Testis (tissue), 5 donors: ENCODE results near the gene DISP2. TPM values are rescaled to one million over a fixed set of nuclear protein-coding genes. Genes with fewer than 3 reads are reported as not detected.

ENCODE experiments used
- DNase-seq: peaks from one replicate; pipeline ENCODE4 v3.0.0-alpha.2; 2019
- H3K27ac ChIP-seq, 2 donors: fragments of 200-600 bp; sonication (generic); one replicate each; pipeline ENCODE4 v1.5.1; 2019
- H3K27me3 ChIP-seq: fragments of 200-600 bp; sonication (generic); one replicate; pipeline ENCODE4 v1.5.1; 2019
- H3K36me3 ChIP-seq: fragments of 200-600 bp; sonication (generic); one replicate; pipeline ENCODE4 v1.5.1; 2017; ENCODE audit warnings: low read depth; ENCODE audit errors: missing control alignments
- H3K4me1 ChIP-seq: fragments of 200-600 bp; sonication (generic); one replicate; pipeline ENCODE4 v1.5.1; 2019
- H3K4me3 ChIP-seq, 2 donors: fragments of 200-600 bp; sonication (generic); one replicate each; pipeline ENCODE4 v1.5.1; 2017 to 2019
- H3K9me3 ChIP-seq: fragments of 200-600 bp; sonication (generic); one replicate; pipeline ENCODE4 v1.5.1; 2017
- POLR2A ChIP-seq: fragments of 450-650 bp; IDR thresholded peaks from one replicate; pipeline ENCODE4 v1.6.1; 2017; ENCODE audit warnings: antibody characterized with exemption, mild to moderate bottlenecking, moderate library complexity
- WGBS, 2 donors: methylation state at CpG; one replicate each; pipeline ENCODE4 v1.1.5; 2018; 5-methylcytosine and 5-hydroxymethylcytosine counted together
- intact Hi-C: fragments of 100-400 bp; cut with DNase I; formaldehyde crosslinking; loops from one replicate; pipeline ENCODE4 v1.15.1; 2023; ENCODE audit warnings: low total_unique reads
- long read RNA-seq, 2 donors: transcript quantifications; one replicate each; lab custom pipeline, GENCODE V29; 2026
- polyA plus RNA-seq: library from polyadenylated mRNA; stranded (reverse); fragments of 350-450 nt; fragmentation: Illumina TruSeq; extraction: RNeasy Lipid Tissue Mini Kit (QIAGEN cat#74804); gene quantifications from one replicate; pipeline ENCODE4 v1.2.3, GENCODE V29; 2014; ENCODE audit warnings: low read depth, low replicate concordance; ENCODE audit not compliant: insufficient read depth
- total RNA-seq, 2 donors: library from RNA; depleted of rRNA; stranded (reverse); fragments of >200 nt; gene quantifications; one replicate each; pipeline ENCODE4 v1.2.3, GENCODE V29; 2016
- TF ChIP-seq, protein P1 (sequence below), 3 experiments: fragments of 450-650 bp in 2 of 3; fragments of 200-600 bp in 1 of 3; sonication (generic) in 1 of 3; IDR thresholded peaks; one replicate each; pipeline ENCODE4 v1.5.1; 2016 to 2019; ENCODE audit warnings: antibody characterized with exemption in 3 of 3, mild to moderate bottlenecking in 2 of 3, moderate library complexity in 1 of 3

Gene DISP2, protein sequence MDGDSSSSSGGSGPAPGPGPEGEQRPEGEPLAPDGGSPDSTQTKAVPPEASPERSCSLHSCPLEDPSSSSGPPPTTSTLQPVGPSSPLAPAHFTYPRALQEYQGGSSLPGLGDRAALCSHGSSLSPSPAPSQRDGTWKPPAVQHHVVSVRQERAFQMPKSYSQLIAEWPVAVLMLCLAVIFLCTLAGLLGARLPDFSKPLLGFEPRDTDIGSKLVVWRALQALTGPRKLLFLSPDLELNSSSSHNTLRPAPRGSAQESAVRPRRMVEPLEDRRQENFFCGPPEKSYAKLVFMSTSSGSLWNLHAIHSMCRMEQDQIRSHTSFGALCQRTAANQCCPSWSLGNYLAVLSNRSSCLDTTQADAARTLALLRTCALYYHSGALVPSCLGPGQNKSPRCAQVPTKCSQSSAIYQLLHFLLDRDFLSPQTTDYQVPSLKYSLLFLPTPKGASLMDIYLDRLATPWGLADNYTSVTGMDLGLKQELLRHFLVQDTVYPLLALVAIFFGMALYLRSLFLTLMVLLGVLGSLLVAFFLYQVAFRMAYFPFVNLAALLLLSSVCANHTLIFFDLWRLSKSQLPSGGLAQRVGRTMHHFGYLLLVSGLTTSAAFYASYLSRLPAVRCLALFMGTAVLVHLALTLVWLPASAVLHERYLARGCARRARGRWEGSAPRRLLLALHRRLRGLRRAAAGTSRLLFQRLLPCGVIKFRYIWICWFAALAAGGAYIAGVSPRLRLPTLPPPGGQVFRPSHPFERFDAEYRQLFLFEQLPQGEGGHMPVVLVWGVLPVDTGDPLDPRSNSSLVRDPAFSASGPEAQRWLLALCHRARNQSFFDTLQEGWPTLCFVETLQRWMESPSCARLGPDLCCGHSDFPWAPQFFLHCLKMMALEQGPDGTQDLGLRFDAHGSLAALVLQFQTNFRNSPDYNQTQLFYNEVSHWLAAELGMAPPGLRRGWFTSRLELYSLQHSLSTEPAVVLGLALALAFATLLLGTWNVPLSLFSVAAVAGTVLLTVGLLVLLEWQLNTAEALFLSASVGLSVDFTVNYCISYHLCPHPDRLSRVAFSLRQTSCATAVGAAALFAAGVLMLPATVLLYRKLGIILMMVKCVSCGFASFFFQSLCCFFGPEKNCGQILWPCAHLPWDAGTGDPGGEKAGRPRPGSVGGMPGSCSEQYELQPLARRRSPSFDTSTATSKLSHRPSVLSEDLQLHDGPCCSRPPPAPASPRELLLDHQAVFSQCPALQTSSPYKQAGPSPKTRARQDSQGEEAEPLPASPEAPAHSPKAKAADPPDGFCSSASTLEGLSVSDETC (N-terminal part only)
- total RNA-seq: 1 to 10 TPM; 4.4 to 7.6 TPM
- polyA plus RNA-seq: 3.0 TPM
- long read RNA-seq, donor 1, full-length matches to known transcripts: 1 of 1 reads
- long read RNA-seq, donor 1, partial matches to known transcripts: 0 of 1 reads
- long read RNA-seq, donor 1, other reads (novel, unspliced or antisense): 0 of 1 reads
- long read RNA-seq, donor 2, full-length matches to known transcripts: 1 of 1 reads
- long read RNA-seq, donor 2, partial matches to known transcripts: 0 of 1 reads
- long read RNA-seq, donor 2, other reads (novel, unspliced or antisense): 0 of 1 reads

DNA sequence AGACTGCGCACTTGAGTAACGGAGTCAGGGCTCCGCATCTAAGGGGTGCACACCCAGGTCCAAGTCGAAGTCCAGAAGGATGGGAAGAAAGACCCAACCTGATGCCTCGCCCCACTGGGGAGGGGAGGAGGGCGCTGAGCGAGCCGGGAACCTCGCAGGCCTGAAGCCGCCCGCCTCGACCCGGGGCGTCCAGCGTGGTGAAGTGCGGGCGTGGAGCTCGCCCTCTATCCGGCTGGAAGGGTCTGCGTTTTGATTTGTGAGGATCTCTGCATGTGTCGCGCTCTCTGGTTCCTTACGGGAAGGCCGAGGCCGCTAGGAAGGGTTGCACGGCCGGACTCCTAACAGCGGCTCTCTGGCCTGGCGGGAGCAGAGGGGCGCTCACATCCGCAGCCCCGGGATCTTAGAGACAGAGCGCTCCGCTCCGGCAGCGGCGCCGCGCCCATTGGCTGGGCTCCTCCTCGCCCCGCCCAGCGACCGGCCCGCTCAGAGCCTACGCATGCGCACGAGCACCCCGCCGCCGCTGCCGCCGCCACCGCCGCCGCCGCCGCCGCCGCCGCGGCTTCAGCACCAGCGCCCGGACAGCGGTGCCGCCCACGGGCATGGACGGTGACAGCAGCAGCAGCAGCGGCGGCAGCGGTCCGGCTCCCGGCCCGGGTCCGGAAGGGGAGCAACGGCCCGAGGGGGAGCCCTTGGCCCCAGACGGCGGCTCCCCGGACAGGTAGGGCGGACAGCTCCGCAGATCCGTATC is at the start of gene DISP2:
TSS of gene DISP2 (plus strand) at position 497 of the 748 bp plus-strand sequence. CDS start at position 600, 103 bp downstream.
- Histone ChIP-seq H3K27ac (no peak within 1 kb of the TSS), H3K36me3 (no peaks in the 10 kb centered on the region), H3K4me1 (peaks cover 16% of the 10 kb centered on the region), H3K9me3 (no peaks in the 10 kb centered on the region), H3K27me3 (no peaks in the 10 kb centered on the region), H3K4me3 (peak within 1 kb of the TSS; percentile 57 to 65)
- 4 to 13% methylated on average over 10 to 47 of the region's 82 CpGs for WGBS, 2 donors
- peak; percentile 87 for DNase-seq
- TF ChIP-seq, protein P1, sequence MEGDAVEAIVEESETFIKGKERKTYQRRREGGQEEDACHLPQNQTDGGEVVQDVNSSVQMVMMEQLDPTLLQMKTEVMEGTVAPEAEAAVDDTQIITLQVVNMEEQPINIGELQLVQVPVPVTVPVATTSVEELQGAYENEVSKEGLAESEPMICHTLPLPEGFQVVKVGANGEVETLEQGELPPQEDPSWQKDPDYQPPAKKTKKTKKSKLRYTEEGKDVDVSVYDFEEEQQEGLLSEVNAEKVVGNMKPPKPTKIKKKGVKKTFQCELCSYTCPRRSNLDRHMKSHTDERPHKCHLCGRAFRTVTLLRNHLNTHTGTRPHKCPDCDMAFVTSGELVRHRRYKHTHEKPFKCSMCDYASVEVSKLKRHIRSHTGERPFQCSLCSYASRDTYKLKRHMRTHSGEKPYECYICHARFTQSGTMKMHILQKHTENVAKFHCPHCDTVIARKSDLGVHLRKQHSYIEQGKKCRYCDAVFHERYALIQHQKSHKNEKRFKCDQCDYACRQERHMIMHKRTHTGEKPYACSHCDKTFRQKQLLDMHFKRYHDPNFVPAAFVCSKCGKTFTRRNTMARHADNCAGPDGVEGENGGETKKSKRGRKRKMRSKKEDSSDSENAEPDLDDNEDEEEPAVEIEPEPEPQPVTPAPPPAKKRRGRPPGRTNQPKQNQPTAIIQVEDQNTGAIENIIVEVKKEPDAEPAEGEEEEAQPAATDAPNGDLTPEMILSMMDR (IDR thresholded peaks at IDR 0.05): no peak
- no peak for TF ChIP-seq POLR2A
- intact Hi-C loops: no loop called here

DNA sequence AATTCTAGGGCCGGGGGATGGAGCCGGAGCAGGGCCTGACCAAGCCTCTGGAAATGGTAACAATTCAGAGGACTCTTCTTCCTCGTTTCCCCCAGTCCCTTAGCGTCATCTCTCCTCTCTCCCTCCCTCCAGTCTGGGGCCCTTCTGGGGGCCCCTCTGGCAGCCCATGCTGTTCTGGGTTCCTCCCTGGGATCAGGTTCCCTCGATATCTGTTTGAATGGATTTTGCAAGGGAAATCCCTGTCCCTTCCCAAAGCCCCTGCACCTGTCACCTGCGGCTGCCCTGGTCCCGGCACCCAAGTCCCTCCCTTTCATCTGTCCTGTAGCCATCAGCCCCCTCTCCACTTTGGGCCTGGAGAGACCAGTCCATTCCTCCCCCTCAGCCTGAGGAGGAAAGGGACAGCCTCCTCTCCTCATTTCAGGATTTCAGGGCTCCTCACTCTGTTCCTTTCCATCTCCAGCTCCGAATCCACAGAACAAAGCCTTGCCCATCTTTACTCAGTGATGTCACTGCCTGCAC is 48.6 kb upstream of the DISP2 start:
- 70 to 75% methylated on average over 8 of the region's 8 CpGs for WGBS, 2 donors
- peaks cover 6% of the 10 kb centered on the region for H3K4me1 ChIP-seq
- H3K36me3 ChIP-seq: no peaks in the 10 kb centered on the region
- intact Hi-C loops: no loop called here
- no peaks in the 10 kb centered on the region for H3K27me3 ChIP-seq
- DNase-seq: no peak
- no peak overlapping the region for H3K27ac ChIP-seq
- H3K4me3 ChIP-seq: no peak overlapping the region
- TF ChIP-seq, protein P1 (IDR thresholded peaks at IDR 0.05): no peak
- TF ChIP-seq POLR2A: no peak
- H3K9me3 ChIP-seq: no peaks in the 10 kb centered on the region

DNA sequence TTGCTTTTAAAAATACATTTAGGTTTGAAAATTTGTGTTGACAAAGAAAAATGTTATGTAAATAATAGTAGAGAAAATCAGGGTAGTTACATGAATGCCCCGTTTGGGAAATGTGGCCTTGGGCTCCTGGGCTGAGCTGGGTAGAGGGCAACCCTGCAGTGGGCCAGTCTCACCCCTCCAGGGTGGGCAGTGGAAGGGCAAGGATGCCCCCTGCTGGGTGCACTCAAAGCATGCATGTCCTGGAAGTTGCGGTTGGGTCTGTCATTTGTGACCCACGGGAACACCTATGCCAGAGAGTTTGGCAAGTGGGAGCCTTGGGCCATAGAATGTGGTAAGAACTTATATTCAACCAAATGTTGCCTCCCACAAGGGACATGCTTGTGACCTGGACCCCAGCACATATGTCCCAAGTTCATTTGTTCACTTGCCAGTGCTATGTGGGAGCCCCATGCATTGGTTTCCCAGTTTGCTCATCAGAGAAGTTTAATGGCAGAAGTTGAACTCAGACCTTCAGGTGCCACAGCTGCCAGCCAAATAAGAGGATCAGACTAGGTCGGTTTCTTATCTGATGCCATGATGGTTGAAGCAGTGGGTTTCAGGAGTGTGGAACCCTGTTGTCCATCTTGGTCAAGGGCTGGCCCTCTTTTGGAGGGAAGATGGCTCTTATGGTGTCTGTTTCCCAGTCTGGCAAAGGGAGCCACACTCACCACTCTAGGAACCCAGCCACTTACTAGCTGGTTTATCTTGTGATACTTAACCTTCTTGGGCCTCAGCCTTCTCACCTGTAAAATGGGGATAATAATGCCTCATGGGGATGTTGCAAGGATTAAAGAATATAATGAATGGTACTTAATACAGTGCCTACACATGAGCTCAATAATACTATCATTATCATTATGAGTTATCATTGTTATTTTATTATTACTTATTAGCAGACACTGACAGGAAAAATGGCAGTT is 47.7 kb upstream of the DISP2 start:
- Histone ChIP-seq H3K4me3 (no peak overlapping the region), H3K27ac (no peak overlapping the region), H3K27me3 (no peaks in the 10 kb centered on the region), H3K36me3 (no peaks in the 10 kb centered on the region), H3K4me1 (peaks cover 6% of the 10 kb centered on the region), H3K9me3 (no peaks in the 10 kb centered on the region)
- DNase-seq: peak; percentile 68
- no peak for TF ChIP-seq POLR2A
- TF ChIP-seq, protein P1 (IDR thresholded peaks at IDR 0.05): peak; percentile 49 to 64 (median 54)
- 48 to 49% methylated on average over 4 of the region's 4 CpGs for whole genome bisulfite sequencing, 2 donors
- intact Hi-C loops: no loop called here
